Measurements from ENCODE around the gene IL1RL2.

Gene IL1RL2

GRCh38 chr2:102185347-102185746 is 1.5 kb upstream of the IL1RL2 start:
- H3K27me3 ChIP-seq (replicated peaks; ENCODE audit: insufficient read depth, low read length) = no peaks in the 10 kb centered on the region
- H3K4me2 ChIP-seq (ENCODE audit: low read depth, low read length) = no peak overlapping the region
- H3K9me3 ChIP-seq (replicated peaks; ENCODE audit: insufficient read depth, low read length) = no peaks in the 10 kb centered on the region
- no peaks in the 10 kb centered on the region for H4K20me1 ChIP-seq (ENCODE audit: insufficient read depth, low read length)
- H2AFZ ChIP-seq (ENCODE audit: low read length) = no peak overlapping the region
- no peak for TF ChIP-seq EZH2 (optimal IDR thresholded peaks at IDR 0.05; ENCODE audit: low read depth, low read length)
- TF ChIP-seq, protein P1, sequence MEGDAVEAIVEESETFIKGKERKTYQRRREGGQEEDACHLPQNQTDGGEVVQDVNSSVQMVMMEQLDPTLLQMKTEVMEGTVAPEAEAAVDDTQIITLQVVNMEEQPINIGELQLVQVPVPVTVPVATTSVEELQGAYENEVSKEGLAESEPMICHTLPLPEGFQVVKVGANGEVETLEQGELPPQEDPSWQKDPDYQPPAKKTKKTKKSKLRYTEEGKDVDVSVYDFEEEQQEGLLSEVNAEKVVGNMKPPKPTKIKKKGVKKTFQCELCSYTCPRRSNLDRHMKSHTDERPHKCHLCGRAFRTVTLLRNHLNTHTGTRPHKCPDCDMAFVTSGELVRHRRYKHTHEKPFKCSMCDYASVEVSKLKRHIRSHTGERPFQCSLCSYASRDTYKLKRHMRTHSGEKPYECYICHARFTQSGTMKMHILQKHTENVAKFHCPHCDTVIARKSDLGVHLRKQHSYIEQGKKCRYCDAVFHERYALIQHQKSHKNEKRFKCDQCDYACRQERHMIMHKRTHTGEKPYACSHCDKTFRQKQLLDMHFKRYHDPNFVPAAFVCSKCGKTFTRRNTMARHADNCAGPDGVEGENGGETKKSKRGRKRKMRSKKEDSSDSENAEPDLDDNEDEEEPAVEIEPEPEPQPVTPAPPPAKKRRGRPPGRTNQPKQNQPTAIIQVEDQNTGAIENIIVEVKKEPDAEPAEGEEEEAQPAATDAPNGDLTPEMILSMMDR (IDR thresholded peaks at IDR 0.05; ENCODE audit: low read length) = no peak
- TF ChIP-seq EZH2phosphoT487 (IDR thresholded peaks at IDR 0.05; ENCODE audit: low read length) = no peak
- H3K79me2 ChIP-seq (ENCODE audit: low read length) = no peaks in the 10 kb centered on the region
- H3K9me2 ChIP-seq (replicated peaks; ENCODE audit: insufficient read depth, low read length) = no peaks in the 10 kb centered on the region
- no peaks in the 10 kb centered on the region for H3K36me3 ChIP-seq (replicated peaks; ENCODE audit: insufficient read depth, low read length)
- no peak overlapping the region for H3K4me3 ChIP-seq (ENCODE audit: low read length)
- H3K27ac ChIP-seq (ENCODE audit: low read length) = no peak overlapping the region
- no peaks in the 10 kb centered on the region for H3K4me1 ChIP-seq (ENCODE audit: low read length)
- H3F3A ChIP-seq (ENCODE audit: insufficient read depth, low read length) = no peaks in the 10 kb centered on the region
- no peak overlapping the region for H3K9ac ChIP-seq (ENCODE audit: low read length)
- no peak for DNase-seq

- Histone ChIP-seq H3F3A (ENCODE audit: insufficient read depth, low read length) (no peaks in the 10 kb centered on the region), H3K4me1 (ENCODE audit: low read length) (no peaks in the 10 kb centered on the region), H3K9me2 (replicated peaks; ENCODE audit: insufficient read depth, low read length) (no peaks in the 10 kb centered on the region), H3K27ac (ENCODE audit: low read length) (no peak overlapping the region), H3K4me3 (ENCODE audit: low read length) (no peak overlapping the region), H3K79me2 (ENCODE audit: low read length) (no peaks in the 10 kb centered on the region), H3K36me3 (replicated peaks; ENCODE audit: insufficient read depth, low read length) (no peaks in the 10 kb centered on the region), H4K20me1 (ENCODE audit: insufficient read depth, low read length) (no peaks in the 10 kb centered on the region), H3K9me3 (replicated peaks; ENCODE audit: insufficient read depth, low read length) (no peaks in the 10 kb centered on the region), H3K4me2 (ENCODE audit: low read depth, low read length) (no peak overlapping the region), H2AFZ (ENCODE audit: low read length) (no peak overlapping the region), H3K27me3 (replicated peaks; ENCODE audit: insufficient read depth, low read length) (no peaks in the 10 kb centered on the region), H3K9ac (ENCODE audit: low read length) (no peak overlapping the region)
- DNase-seq = no peak
- TF ChIP-seq, protein P1 (IDR thresholded peaks at IDR 0.05; ENCODE audit: low read length) = no peak
- TF ChIP-seq EZH2phosphoT487 (IDR thresholded peaks at IDR 0.05; ENCODE audit: low read length) (no peak), EZH2 (optimal IDR thresholded peaks at IDR 0.05; ENCODE audit: low read depth, low read length) (no peak)
Observed at GRCh38 chr2:102187496-102188150, 800 bp downstream of the IL1RL2 start.

GRCh38 chr2:102190430-102191107 is 3.7 kb downstream of the IL1RL2 start:
- Histone ChIP-seq H3K9me2 (replicated peaks; ENCODE audit: insufficient read depth, low read length) (no peaks in the 10 kb centered on the region), H3K4me2 (ENCODE audit: low read depth, low read length) (no peak overlapping the region), H3K36me3 (replicated peaks; ENCODE audit: insufficient read depth, low read length) (no peaks in the 10 kb centered on the region), H3K79me2 (ENCODE audit: low read length) (no peaks in the 10 kb centered on the region), H3K4me1 (ENCODE audit: low read length) (no peaks in the 10 kb centered on the region), H3K27ac (ENCODE audit: low read length) (no peak overlapping the region), H3F3A (ENCODE audit: insufficient read depth, low read length) (no peaks in the 10 kb centered on the region), H3K4me3 (ENCODE audit: low read length) (no peak overlapping the region), H2AFZ (ENCODE audit: low read length) (no peak overlapping the region), H3K9me3 (replicated peaks; ENCODE audit: insufficient read depth, low read length) (no peaks in the 10 kb centered on the region), H3K27me3 (replicated peaks; ENCODE audit: insufficient read depth, low read length) (no peaks in the 10 kb centered on the region), H4K20me1 (ENCODE audit: insufficient read depth, low read length) (no peaks in the 10 kb centered on the region), H3K9ac (ENCODE audit: low read length) (no peak overlapping the region)
- TF ChIP-seq, protein P1 (IDR thresholded peaks at IDR 0.05; ENCODE audit: low read length) = no peak
- no peak for TF ChIP-seq EZH2 (optimal IDR thresholded peaks at IDR 0.05; ENCODE audit: low read depth, low read length)
- TF ChIP-seq EZH2phosphoT487 (IDR thresholded peaks at IDR 0.05; ENCODE audit: low read length) = no peak
- no peak for DNase-seq
